HG03565 (cell line): Measurements from ENCODE around the gene TTC28.

Source experiments
- ATAC-seq: cut with Tn5 transposase; IDR thresholded peaks from one replicate; pipeline ENCODE4 v1.9.1; 2021; ENCODE audit warnings: mild to moderate bottlenecking, moderate library complexity; ENCODE audit not compliant: unreplicated experiment

TTC28 gene

DNA sequence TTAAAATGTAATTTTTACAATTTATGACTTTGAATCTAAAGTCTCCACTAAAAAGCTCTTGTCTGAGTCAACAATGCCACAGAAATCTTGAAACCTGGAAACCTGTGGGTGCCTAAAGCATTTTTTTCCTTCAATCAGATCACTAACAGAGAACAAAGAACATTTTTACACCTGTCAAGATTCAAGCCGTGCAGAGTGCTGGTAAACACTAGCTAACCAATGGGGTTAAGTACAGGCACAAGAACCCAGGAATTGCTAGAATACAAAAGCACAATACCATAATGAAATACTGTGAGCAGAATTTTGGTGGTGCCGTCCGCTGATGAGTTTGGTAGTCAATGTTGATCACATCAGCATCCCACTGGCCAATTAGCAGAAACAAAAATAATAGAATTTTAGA is 380.3 kb downstream of the TTC28 start:
- ATAC-seq = no peak

DNA sequence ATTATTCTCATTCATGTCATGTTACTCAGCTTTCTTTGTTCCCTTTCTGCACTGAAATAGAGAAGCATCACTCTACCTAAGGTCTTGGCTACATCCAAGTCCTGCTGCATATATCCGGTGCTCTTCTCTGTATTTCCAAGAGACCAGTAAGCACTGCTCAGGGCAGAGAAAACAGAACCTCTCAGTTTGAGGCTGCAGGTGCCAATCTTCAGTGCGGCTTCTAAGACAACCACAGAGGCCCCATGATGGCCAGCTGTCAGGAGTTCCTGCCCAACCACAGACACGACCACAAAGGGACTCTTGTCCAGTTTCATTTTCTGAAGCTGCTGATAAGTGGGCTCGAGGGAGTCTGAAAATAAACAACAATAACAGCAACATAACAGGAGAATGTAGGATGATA is 382.1 kb downstream of the TTC28 start:
- no peak for ATAC-seq

DNA sequence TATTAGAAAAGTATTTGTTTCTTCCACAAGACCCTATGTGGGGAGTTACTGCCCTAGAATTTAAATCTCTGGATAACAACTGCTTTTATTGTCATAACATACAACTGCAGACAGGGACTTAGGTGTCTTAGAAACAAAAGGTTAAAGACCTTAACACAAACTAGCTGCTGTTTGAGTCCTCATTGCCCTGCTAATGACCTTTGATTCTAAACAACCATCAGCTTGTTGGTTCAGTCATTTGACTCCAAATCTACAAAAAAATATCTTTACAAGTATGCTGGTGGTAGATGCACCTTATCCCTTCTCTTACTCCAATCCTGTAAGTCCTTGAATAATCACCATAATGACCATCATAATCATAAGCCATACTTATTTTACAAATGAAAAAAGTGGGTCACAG is 383.2 kb downstream of the TTC28 start:
- ATAC-seq = no peak

DNA sequence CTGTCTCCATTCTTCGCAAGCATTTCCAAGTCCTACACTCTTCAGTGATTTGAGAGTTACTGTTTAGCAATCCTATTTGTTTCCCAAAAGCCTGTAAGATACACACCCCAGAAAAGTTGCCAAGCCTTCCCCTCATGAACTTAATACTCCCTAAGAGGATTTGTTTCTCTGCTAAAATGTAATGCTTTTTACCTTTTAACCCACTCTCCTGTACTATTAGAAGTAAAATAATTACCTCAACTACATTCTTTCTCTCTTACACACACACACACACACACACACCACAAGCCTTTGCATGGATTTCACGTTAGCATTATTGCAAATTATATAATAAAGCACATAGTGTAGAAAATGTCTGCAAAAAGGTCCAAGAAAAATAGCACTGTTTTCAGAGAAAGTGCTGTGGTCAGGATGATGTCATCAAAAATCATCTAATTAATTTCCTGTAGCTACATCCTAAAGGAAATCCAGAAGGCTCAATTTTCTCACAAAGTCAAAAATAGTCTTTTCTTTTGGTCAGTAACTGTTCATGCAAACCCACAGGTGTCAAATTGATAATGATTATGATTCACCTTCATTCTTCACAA is 396.5 kb downstream of the TTC28 start:
- ATAC-seq = no peak

DNA sequence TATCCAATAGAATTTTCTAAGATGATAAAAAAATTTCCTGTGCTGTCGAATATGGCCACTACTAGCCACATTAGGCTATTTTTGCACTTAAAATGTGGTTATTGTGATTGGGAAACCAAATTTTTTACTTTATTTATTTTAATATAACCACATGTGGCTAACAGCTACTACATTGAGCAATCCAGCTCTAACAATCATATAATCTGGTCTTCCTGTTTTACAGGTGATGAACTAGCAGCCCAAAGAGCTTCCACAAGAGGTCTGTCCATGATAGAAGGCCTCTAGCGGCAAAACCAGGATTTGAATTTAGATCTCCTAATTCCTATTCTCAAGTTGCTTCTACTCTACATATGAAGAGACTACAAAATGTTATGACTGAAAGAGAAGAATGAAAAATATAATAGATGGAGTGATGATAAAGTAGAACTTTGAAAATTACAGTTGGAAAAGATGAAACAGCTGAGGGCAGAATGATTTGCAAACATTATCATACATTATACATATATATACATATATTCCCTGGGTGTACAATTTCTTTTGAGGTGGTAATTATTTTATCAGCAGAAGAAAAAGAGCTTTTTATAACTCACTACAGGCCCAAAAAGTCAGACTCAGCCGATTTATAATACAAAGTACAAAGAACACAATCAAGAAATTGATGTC is 397.1 kb downstream of the TTC28 start:
- no peak for ATAC-seq

DNA sequence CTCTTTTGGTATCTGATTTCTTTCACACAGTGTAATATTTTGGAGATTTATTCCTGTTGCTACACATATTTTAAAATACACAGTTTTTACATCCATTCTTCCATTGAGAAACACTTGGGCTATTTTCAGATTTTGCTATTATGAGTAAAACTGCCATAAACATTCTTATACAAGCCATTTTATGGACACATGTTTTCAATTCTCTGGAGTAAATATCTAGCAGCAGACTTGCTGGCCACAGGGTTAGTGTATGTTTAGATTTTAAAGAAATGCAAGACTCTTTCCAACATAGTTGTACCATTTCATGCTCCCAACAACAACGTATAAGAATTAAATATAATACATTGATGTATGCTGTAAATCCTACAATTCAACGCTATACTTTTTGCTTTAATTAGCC is 399.8 kb downstream of the TTC28 start:
- ATAC-seq = no peak

DNA sequence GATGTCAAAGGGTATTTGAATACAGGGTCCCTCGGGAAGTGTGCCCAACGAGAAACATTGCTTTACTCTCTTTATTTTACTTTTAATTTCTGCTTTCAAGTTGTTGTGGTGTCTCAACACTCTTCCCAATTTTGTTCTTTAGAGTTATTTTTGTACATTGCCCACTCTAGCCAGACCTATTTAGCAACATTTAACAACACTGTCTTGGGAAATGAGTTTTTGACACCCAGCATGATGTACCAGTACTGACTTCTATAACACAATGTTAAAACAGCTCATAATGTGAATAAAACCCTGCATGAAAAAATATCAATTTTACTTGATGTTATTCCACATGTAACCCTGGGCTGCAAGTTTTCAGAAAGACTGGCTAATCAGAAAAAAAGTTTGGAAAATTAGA is 410.4 kb downstream of the TTC28 start:
- no peak for ATAC-seq

DNA sequence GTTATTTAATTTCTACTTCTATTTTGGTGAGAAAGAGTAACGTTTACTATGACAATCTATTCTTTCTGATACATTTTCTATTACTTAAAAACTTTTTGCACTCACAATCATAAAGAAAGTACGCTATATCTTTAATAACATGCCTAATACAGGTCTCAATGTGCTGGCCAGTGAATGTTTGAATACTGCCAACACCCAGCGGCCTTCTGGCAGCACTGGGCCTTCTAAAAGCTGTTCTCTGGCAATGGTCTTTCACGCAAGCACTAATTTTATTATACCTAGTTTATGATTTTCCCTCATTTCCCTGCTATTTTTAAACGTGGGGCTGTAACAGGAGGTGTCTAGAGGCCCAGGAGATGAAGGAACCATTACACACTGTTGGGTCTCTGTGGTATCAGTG is 410.8 kb downstream of the TTC28 start:
- no peak for ATAC-seq

DNA sequence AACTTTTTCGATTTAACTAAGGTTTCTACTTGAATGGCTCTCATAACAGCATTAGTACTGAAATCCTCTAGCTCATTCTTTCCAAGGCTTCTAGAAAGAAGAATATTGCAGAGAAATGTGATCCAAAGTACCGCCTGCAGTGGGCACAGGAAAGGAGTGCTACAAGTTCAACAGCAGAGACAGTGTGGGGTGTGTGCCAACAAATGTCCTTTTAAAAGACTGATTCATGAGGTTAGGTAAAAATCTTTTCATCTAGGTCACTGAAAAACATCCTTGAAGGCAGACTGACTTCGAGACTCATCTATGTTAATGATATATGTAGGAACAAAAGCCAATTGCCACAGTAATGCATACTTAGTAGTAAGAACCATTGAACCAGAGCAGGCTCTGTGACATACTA is 411.5 kb downstream of the TTC28 start:
- no peak for ATAC-seq

DNA sequence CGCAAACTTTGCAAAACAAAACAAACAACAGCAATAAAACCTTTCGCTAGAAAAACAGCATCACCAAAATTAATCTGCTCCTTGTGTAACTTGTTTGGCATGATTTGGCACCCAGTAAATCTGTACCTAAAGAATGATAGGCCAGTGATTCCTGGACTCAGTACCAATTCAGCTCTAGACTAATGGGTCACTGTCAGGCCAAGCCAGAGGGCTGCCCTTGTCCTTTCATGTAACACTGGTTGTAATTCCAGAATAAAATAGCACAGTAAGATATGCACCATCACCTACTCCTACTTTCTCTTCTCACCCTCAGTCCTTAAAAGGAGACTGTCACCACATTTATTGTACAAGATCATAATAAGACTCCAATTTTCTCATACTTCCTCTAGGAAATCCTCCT is 419.0 kb downstream of the TTC28 start:
- no peak for ATAC-seq

DNA sequence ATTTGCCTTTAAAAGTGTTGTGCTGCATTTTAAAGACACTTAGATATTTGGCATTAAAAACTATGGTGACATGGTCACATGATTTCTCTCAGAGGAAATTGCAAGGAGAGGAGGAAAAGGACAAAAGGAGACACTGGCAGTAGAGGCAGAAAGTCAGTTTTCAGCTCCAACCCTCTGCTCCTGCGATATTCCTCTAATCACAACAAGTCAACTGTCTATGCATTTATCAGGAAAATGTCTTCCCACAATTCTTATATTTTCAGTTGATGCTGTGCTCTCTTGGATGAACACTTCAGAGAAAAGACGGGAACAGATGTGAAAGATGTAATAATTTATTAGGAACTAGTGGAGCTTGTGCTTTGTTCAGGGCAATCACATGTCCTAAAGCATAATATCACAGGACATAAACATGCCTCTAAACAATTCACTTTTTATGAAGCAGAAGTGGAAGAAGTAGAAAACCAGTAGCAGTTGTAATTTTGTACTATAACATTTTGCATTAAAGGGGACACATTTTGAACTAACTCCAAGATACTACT is 419.8 kb downstream of the TTC28 start:
- ATAC-seq = no peak

DNA sequence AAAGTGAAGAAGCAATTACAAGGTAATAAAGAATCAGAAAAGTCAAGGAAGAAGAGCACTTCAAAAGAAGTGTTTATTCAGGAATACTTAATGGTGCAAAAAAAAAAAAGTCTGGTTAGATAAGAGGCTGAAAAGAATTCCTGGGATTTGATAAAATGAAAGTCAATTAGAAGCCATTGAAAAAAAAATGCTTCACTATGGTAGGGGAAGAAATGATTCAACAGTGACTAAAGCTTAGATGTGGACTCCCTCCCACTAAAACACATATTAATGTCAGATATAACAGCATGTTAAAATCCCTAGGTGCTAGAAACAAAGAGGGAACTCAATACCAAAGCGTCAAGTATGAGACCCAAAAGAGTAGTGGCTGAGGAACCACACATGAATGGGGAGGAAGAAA is 425.2 kb downstream of the TTC28 start:
- no peak for ATAC-seq

DNA sequence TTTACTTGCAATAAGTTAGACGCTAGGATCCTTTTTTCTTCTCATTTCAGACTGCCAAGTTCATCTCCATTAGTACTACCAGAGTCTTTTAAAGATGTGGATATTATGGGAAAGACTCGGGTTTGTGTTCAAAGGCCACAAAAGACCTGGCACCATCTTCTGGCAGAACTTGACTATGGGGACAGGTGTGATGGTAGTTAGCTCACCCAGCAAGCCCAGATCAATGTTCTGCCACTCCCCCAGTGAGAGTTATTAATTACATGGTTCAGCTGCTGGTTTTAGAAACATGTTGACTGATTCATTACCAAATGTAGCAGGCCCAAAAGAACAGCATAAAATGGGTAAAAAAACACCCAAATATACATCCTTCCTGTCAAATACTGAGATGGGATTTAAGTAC is 427.1 kb downstream of the TTC28 start:
- no peak for ATAC-seq

DNA sequence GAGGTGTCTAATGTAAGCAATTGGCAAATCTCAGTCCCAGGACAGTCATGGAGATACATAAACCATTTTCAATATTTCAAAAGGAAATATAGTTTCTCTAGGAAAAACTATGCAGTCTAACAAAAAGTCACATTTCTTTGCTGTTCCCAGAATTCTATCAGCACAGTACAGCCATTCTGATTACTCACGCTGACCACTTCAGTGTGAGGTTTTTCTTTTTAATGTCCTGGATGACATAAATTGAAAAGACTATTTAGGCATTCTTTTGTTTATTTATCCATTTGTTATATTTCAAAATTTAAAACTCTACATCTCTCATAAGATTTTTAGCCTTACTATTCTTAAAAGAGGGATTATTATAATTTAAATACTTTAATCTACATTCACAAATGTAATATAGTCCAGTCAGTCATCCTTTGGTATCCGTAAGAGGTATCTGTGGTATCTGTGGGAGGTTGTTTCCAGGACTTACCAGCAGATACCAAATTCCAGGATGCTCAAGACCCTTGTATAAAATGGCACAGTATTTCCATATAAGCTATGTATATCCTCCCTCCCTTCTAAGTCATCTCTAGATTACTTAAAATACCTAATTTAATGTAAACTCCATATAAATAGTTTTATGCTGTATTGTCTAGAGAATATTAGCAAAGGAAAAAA is 429.5 kb downstream of the TTC28 start:
- ATAC-seq = no peak

DNA sequence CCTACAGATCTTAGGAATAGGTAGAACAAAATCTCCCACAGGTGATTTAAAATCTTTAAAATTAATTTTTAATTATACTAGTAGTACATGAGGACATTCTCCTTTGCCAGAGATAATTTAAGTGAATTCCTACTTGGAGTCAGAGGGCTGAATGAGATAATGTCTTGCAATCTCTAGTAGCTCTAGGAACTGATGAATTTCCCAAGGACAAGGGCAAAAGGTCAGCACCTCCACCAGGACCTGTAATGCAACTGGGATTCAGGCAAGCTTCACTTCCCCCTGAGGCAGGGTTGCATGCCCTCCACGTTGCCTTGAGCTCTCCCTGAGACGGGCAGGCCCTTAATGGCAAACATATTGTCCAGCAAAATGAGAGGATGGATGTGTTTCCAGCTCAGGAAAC is 430.2 kb downstream of the TTC28 start:
- no peak for ATAC-seq

DNA sequence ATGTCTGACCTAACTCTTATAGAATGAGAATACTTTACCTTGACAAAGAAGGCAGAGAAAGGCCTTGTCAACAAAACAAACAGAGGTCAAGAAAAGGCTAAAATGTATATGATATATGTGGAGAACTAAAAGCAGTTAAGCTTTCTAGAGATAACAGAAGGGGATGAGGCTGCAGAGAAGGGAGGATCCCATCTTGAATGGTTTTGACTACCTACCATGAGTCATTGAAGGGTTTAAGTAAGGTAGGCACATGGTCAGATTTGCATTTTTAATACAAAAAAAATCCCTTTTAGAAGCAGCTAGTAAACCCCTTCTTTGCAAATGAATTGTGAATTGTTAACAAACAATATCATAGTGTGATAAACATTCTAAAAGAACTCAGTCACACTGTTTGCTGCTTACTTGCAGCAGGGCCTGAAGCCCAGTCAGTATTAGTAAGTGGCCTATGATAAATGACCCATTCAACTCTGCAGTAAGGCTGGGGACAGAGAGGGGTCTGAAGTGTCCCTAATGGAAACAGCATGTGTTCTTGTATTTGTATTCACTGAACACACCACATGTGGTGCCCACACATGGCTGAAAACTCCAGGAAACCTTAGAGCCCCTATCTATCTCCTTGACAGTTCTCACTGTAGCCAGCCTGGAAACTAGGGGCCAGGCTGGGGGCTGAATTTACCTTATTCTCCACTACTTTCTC is 431.8 kb downstream of the TTC28 start:
- ATAC-seq = no peak

DNA sequence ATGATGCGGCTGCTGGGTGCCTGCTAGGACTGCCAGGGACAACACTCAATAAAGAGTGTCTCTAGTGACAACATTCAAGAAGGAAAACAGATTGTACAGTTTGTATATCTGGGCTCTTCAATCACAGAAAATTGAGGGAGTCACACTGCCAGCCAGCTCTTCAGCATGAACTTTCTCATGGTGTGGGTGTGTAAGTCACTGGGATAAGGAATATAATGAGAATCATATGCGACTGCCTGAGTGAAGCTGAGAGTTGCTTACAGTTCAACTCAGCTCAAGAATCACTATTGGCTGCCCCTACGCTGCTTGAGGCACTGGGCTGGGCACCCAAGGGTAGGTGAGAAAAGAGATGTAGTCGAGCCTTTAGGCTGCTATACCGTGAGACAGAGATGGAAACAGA is 432.5 kb downstream of the TTC28 start:
- ATAC-seq = no peak

DNA sequence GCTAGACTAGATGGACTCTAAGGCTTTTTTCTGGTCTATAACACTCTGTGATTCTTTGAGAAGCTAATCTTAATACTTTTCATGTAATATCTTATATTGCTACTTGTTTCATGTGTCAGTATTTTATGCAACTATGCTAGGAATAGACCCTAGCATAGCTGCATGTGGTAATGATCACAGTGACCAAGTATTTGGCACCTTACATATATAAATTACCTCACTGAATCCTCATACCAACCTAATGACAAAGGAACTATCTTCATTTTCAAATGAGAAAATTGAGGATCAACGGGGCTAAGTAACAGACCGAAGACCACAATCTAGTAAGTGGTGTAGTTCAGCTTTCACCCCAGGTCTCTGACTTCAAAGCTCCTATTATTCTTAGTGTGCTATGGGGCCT is 433.2 kb downstream of the TTC28 start:
- ATAC-seq = no peak

DNA sequence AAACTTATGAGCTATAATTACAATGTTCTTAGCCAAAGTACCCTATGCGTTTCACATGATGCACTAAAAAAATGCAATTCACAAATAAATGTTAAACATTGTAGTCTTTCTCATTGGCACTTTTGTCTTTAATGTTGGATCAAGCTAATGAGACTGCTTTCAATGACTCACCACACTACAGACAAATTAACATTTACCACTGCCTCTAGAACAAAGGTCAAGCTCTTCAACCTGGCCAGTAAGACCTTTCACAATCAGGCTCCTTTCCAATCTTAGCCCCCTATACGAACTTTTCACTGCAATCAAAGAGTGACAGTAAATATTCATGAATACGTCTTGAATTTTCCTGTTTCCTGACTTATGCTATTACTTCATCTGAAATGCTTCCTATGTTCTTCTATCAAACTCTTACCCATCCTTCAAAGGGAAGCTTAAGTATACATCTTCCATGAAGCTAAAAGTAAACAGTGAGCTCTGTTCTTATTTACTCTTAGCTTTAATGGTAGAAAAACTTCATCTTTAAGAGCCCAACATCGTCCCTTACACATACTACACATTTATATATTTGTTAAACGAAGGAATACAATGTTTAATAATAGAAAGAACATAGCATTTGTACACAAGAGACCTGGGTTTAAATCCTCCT is 433.9 kb downstream of the TTC28 start:
- no peak for ATAC-seq

DNA sequence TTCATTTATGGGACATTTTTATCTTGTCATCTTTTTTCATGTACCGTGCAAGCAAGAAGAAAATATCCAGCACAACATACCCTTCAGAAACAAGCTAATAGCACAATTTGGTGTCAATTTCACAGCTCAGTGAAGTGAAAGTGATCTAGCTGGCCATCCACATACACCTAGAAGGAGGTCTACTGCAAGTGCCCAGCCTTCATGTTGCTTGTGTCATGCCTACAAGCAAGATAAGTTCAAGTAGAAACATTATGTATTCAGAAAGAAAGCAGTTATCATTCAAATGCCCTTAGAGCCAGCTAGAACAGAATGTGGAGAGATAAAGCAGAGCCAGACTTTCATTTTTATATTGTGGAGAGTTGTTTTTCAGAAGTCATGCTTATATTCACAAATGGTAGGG is 434.9 kb downstream of the TTC28 start:
- no peak for ATAC-seq

DNA sequence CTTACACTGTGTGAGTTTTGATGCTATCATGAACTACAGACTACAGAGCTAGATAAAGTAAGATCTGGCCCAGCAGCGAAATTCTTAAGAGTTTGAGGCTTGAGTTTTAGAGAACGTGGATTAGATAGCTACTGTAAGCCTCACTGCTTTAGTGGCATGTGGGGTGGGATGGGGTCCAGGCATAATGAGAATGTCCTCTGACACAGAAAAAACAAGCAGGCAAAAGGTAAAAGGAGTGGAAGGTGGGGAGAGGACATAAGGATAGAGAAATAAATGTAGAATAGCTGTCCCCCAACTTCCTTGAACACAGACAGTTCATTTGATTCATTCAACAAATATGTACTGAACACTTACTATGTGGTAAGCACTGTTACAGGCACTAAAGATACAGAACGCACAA is 436.1 kb downstream of the TTC28 start:
- ATAC-seq = no peak
